Parietal lobe (tissue), 1 donor: ENCODE results near the gene RPS17. TPM values are rescaled to one million over a fixed set of nuclear protein-coding genes. Genes with fewer than 3 reads are reported as not detected.

Source experiments
- total RNA-seq: library from RNA; depleted of rRNA; stranded (reverse); fragments of >200 nt; gene quantifications from one replicate; pipeline ENCODE4 v1.2.3, GENCODE V29; 2014

RPS17 gene
- total RNA-seq, result 1,339 TPM

GRCh38 chr15:82540055-82540983 is at the start of gene RPS17:
Gene RPS17 (minus strand): TSS chr15:82540457. CDS start chr15:82540428, 29 bp downstream.

Other genes with a start within 250 kb of the RPS17 start
- gene GOLGA6L10, start 191.0 kb downstream of the RPS17 start, total RNA-seq, result 14.1 TPM
- gene GOLGA6L9, start 110.6 kb downstream of the RPS17 start, total RNA-seq, result 20.7 TPM
- 4.7 TPM for gene CPEB1, start 106.9 kb upstream of the RPS17 start, total RNA-seq
- 104 TPM for gene AP3B2, start 169.4 kb upstream of the RPS17 start, total RNA-seq